H1 (cell line): ENCODE measurements around the gene SPDYE3.

ENCODE experiments used
- CHD1 ChIP-seq: IDR thresholded peaks from 2 replicates; pipeline ENCODE4 v1.6.1; 2012; ENCODE audit warnings: low read depth, low read length, improper control_type of control experiment
- EZH2 ChIP-seq: fragments of 200-600 bp; sonication (generic); IDR thresholded peaks from 2 replicates; pipeline ENCODE4 v1.7.1; 2012; ENCODE audit warnings: low read depth, mild to moderate bottlenecking, moderate library complexity, low read length, inconsistent platforms; ENCODE audit not compliant: severe bottlenecking
- GABPA ChIP-seq: IDR thresholded peaks from 2 replicates; pipeline ENCODE4 v1.6.1; 2011; ENCODE audit warnings: mild to moderate bottlenecking, low read length, moderate library complexity, borderline replicate concordance; ENCODE audit not compliant: insufficient read depth
- GTF2F1 ChIP-seq: IDR thresholded peaks from 2 replicates; pipeline ENCODE4 v1.6.1; 2012; ENCODE audit warnings: low read depth, low read length, improper control_type of control experiment, borderline replicate concordance
- MAX ChIP-seq: IDR thresholded peaks from 2 replicates; pipeline ENCODE4 v1.6.1; 2012; ENCODE audit warnings: inconsistent platforms
- POLR2A ChIP-seq, 2 experiments: IDR thresholded peaks; 1 replicate in 1 of 2; 2 replicates in 1 of 2; pipeline ENCODE4 v1.6.1; 2011; ENCODE audit warnings: low read depth in 2 of 2, low read length in 2 of 2, mild to moderate bottlenecking in 2 of 2; ENCODE audit errors: control extremely low read depth in 1 of 2
- POLR2AphosphoS5 ChIP-seq: IDR thresholded peaks from 2 replicates; pipeline ENCODE4 v1.6.1; 2011; ENCODE audit warnings: low read depth, low read length
- RAD21 ChIP-seq, 2 experiments: IDR thresholded peaks in 1 of 2; conservative IDR thresholded peaks in 1 of 2; 2 replicates each; pipeline ENCODE4 v1.6.1; 2011; ENCODE audit warnings: low read depth in 2 of 2, low read length in 2 of 2, improper control_type of control experiment in 1 of 2, inconsistent platforms in 1 of 2, mild to moderate bottlenecking in 1 of 2, moderate library complexity in 1 of 2
- RNF2 ChIP-seq: fragments of 200-900, 300-1000 bp; sonication (generic); IDR thresholded peaks from 2 replicates; pipeline ENCODE4 v1.7.1; 2016; ENCODE audit warnings: borderline replicate concordance, low read depth, mild to moderate bottlenecking, antibody characterized with exemption, low read length; ENCODE audit not compliant: poor library complexity, severe bottlenecking; ENCODE audit errors: missing control alignments
- SAP30 ChIP-seq: fragments of 300-600 bp; sonication (generic); IDR thresholded peaks from 2 replicates; pipeline ENCODE4 v1.7.1; 2012; ENCODE audit warnings: low read length, moderate library complexity, mild to moderate bottlenecking, inconsistent platforms; ENCODE audit not compliant: insufficient read depth, insufficient replicate concordance
- SIRT6 ChIP-seq: IDR thresholded peaks from one replicate; pipeline ENCODE4 v1.7.1; 2012; ENCODE audit warnings: low read length, inconsistent platforms
- ZNF274 ChIP-seq: IDR thresholded peaks from 2 replicates; pipeline ENCODE4 v1.7.0; 2012; ENCODE audit warnings: low read length, borderline replicate concordance; ENCODE audit errors: extremely low read depth
- TF ChIP-seq, protein P1 (sequence below), 3 experiments: IDR thresholded peaks; 1 replicate in 2 of 3; 2 replicates in 1 of 3; pipeline versions ENCODE4 v1.5.1 to v1.6.1; 2011; ENCODE audit warnings: low read length in 3 of 3, mild to moderate bottlenecking in 3 of 3, inconsistent platforms in 2 of 3, low read depth in 1 of 3, moderate library complexity in 1 of 3; ENCODE audit not compliant: insufficient read depth in 1 of 3; ENCODE audit errors: control extremely low read depth in 1 of 3

GRCh38 chr7:100342765-100343164 is 35.3 kb downstream of the SPDYE3 start:
- TF ChIP-seq RAD21 (IDR thresholded peaks at IDR 0.05 in 1 of 2, conservative IDR thresholded peaks at IDR 0.05 in 1 of 2; ENCODE audit: low read depth in 2 of 2, low read length in 2 of 2) (no peak), ZNF274 (no peak), POLR2AphosphoS5 (no peak), POLR2A (IDR thresholded peaks at IDR 0.05; ENCODE audit: control extremely low read depth in 1 of 2, low read depth in 2 of 2, low read length in 2 of 2) (no peak), RNF2 (no peak), SAP30 (no peak), CHD1 (no peak), EZH2 (no peak), MAX (no peak), SIRT6 (no peak), GTF2F1 (no peak), GABPA (no peak)
- TF ChIP-seq, protein P1, sequence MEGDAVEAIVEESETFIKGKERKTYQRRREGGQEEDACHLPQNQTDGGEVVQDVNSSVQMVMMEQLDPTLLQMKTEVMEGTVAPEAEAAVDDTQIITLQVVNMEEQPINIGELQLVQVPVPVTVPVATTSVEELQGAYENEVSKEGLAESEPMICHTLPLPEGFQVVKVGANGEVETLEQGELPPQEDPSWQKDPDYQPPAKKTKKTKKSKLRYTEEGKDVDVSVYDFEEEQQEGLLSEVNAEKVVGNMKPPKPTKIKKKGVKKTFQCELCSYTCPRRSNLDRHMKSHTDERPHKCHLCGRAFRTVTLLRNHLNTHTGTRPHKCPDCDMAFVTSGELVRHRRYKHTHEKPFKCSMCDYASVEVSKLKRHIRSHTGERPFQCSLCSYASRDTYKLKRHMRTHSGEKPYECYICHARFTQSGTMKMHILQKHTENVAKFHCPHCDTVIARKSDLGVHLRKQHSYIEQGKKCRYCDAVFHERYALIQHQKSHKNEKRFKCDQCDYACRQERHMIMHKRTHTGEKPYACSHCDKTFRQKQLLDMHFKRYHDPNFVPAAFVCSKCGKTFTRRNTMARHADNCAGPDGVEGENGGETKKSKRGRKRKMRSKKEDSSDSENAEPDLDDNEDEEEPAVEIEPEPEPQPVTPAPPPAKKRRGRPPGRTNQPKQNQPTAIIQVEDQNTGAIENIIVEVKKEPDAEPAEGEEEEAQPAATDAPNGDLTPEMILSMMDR (IDR thresholded peaks at IDR 0.05; ENCODE audit: control extremely low read depth in 1 of 3, insufficient read depth in 1 of 3, low read depth in 1 of 3, low read length in 3 of 3) = no peak
